CD4-positive, CD25-positive, alpha-beta regulatory T cell (primary cell): ENCODE data around the gene CYBA. TPM values are rescaled to one million over a fixed set of nuclear protein-coding genes. Genes with fewer than 3 reads are reported as not detected.

Experiments
- ATAC-seq, 2 donors: fragments of 150-1000 bp; cut with Tn5 transposase; one replicate each; pipeline ENCODE4 v1.10.0; 2021; ENCODE audit warnings: low read depth in 2 of 2, moderate number of reproducible peaks in 2 of 2, moderate library complexity in 1 of 2
- DNase-seq, 3 donors: peaks; one replicate each; pipeline versions ENCODE4 v3.0.0 to v3.0.0-alpha.2; 2012 to 2022; ENCODE audit warnings: mixed read lengths in 1 of 3
- H3K27ac ChIP-seq: one replicate; pipeline ENCODE4 v1.7.0; 2013; ENCODE audit warnings: mild to moderate bottlenecking, low read length; ENCODE audit not compliant: insufficient read depth, poor library complexity, severe bottlenecking
- H3K27me3 ChIP-seq: one replicate; pipeline ENCODE4 v1.7.0; 2013; ENCODE audit warnings: low read length; ENCODE audit not compliant: control insufficient read depth, insufficient read depth
- H3K36me3 ChIP-seq: one replicate; pipeline ENCODE4 v1.7.0; 2013; ENCODE audit warnings: mild to moderate bottlenecking, low read length, moderate library complexity; ENCODE audit not compliant: control insufficient read depth, insufficient read depth
- H3K4me1 ChIP-seq: 2 replicates; pipeline ENCODE4 v1.7.0; 2013; ENCODE audit warnings: mild to moderate bottlenecking, low read length; ENCODE audit not compliant: insufficient read depth, control insufficient read depth, poor library complexity, severe bottlenecking
- H3K4me3 ChIP-seq: one replicate; pipeline ENCODE4 v1.7.0; 2013; ENCODE audit warnings: low read depth, mild to moderate bottlenecking, low read length, moderate library complexity
- H3K9me3 ChIP-seq, 2 experiments: 1 replicate in 1 of 2; 2 replicates in 1 of 2; pipeline ENCODE4 v1.7.0; 2013; ENCODE audit warnings: low read length in 2 of 2, mild to moderate bottlenecking in 1 of 2, moderate library complexity in 1 of 2; ENCODE audit not compliant: control insufficient read depth in 2 of 2
- H3K27ac Mint-ChIP-seq, 3 donors: one replicate each; pipeline ENCODE4 v1.8.0; 2020 to 2022; ENCODE audit warnings: mild to moderate bottlenecking in 3 of 3, mixed read lengths in 3 of 3, moderate library complexity in 2 of 3
- H3K27me3 Mint-ChIP-seq: one replicate; pipeline ENCODE4 v1.8.0; 2022; ENCODE audit warnings: mild to moderate bottlenecking, mixed read lengths
- H3K36me3 Mint-ChIP-seq: one replicate; pipeline ENCODE4 v1.8.0; 2020; ENCODE audit warnings: mixed read lengths
- H3K4me1 Mint-ChIP-seq, 4 donors: one replicate each; pipeline ENCODE4 v1.8.0; 2020 to 2022; ENCODE audit warnings: mixed read lengths in 4 of 4, mild to moderate bottlenecking in 1 of 4
- H3K4me3 Mint-ChIP-seq, 4 donors: one replicate each; pipeline ENCODE4 v1.8.0; 2020 to 2022; ENCODE audit warnings: mild to moderate bottlenecking in 4 of 4, mixed read lengths in 4 of 4, moderate library complexity in 3 of 4
- H3K9me3 Mint-ChIP-seq, 7 donors: one replicate each; pipeline ENCODE4 v1.8.0; 2020 to 2022; ENCODE audit warnings: mixed read lengths in 7 of 7, mild to moderate bottlenecking in 3 of 7, moderate library complexity in 2 of 7
- polyA plus RNA-seq, 4 donors: library from polyadenylated mRNA; unstranded; fragments of 300-500 nt; fragmentation: Illumina TruSeq; gene quantifications; one replicate each; pipeline ENCODE4 v1.2.3, GENCODE V29; 2021
- total RNA-seq: library from RNA; stranded (reverse); gene quantifications from one replicate; pipeline ENCODE4 v1.2.3, GENCODE V29; 2022

The CYBA gene
- total RNA-seq (351 TPM), polyA plus RNA-seq (100 to 1,000 TPM; 707 to 964 (median 782) TPM)

DNA sequence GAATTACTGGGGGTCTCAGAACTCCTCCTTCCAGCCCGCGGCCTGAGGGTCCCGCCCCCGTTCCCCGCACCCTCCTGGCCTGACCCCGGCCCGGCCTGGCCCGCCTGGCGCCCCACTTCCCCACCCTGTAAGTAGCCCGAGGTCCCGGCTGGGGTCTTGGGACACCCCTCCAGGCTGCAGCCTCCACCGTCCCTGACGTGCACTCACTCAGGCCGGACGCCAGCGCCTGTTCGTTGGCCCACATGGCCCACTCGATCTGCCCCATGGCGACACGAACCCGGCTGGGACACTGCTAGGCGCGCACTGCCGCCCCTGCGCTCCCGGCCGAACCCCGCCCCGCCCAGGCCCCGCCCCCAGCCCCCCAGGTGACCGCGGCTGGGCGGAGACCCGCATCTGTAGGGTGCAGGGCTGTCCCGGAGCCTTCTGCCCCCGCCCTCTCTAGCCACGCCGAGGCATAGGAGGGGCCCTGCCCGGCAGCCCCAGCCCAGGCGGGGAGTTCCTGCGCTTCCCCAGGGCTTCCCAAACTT is at the start of gene CYBA:
Gene CYBA, minus strand, starts transcription at position 305 of the 527 bp plus-strand sequence. Its CDS starts 40 bp downstream, at position 265.
- Mint-ChIP-seq H3K36me3 (peaks cover 9% of the 10 kb centered on the region), H3K4me1 (peaks cover 0 to 26% (median 7%) of the 10 kb centered on the region in 4 donors), H3K4me3 (peak within 1 kb of the TSS; percentile 91 to 97 (median 94)), H3K9me3 (peaks cover 0 to 4% (median 0%) of the 10 kb centered on the region in 7 donors), H3K27ac (peak within 1 kb of the TSS; percentile 38 to 97 (median 92)), H3K27me3 (no peaks in the 10 kb centered on the region)
- DNase-seq (peak; percentile 77 to 89 (median 79)), ATAC-seq (peak; percentile 83 to 85)
- peak within 1 kb of the TSS; percentile 92 for H3K27ac ChIP-seq
- H3K4me1 ChIP-seq: peaks cover 44% of the 10 kb centered on the region
- peak within 1 kb of the TSS; percentile 67 for H3K4me3 ChIP-seq
- no peaks in the 10 kb centered on the region for H3K9me3 ChIP-seq
- H3K27me3 ChIP-seq: no peaks in the 10 kb centered on the region
- H3K36me3 ChIP-seq: no peaks in the 10 kb centered on the region

DNA sequence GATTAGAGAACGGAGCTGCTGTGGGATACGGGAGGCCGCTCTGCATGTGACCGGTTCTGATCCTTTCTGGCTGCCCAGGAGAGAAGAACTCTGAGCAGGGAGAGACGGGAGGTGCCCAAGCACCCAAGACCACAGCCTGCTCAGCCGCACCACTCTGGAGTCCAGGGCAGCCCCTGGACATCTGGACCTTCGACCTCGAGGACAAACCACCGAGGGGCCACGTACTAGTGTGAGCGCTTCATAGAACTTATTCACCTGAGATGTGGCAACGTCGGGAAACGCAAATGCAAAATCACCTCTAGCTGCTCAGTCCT is 49.4 kb upstream of the CYBA start:
- ATAC-seq (no peak), DNase-seq (no peak)
- Histone ChIP-seq H3K36me3 (peaks cover 37% of the 10 kb centered on the region), H3K9me3 (no peaks in the 10 kb centered on the region), H3K4me1 (peaks cover 78% of the 10 kb centered on the region), H3K4me3 (peak overlapping the region; percentile 37), H3K27ac (peak overlapping the region; percentile 92), H3K27me3 (no peaks in the 10 kb centered on the region)
- Mint-ChIP-seq H3K36me3 (peaks cover 8% of the 10 kb centered on the region), H3K4me3 (peak overlapping the region; percentile 94 to 100 (median 96)), H3K27ac (peak overlapping the region; percentile 56 to 96 (median 95)), H3K27me3 (peaks cover 5% of the 10 kb centered on the region), H3K4me1 (peaks cover 0 to 70% (median 23%) of the 10 kb centered on the region in 4 donors), H3K9me3 (peaks cover 0 to 4% (median 0%) of the 10 kb centered on the region in 7 donors)

DNA sequence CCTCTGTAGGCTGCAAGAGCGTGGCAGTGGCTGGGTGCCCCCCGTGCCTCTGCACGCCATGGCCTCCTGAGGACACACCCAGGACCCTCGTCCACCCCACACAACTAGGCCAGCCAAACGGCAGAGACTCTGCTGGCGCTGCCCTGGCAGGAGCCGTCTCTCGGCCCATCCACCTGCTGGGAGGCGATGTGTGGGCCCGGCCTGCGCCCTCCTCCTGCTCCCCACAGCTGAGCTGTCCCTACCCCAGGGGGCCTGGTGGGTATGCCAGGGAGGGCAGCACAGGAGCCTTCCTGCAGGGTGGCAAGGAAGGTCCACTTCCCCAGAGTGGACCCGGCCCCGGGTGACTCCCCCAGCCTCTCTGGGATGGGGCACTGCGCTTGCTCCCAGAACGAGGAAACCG is 48.3 kb upstream of the CYBA start:
- H3K4me1 Mint-ChIP-seq: peaks cover 0 to 67% (median 18%) of the 10 kb centered on the region in 4 donors
- peaks cover 0 to 4% (median 0%) of the 10 kb centered on the region in 7 donors for H3K9me3 Mint-ChIP-seq
- Histone ChIP-seq H3K4me1 (peaks cover 69% of the 10 kb centered on the region), H3K27ac (peak overlapping the region; percentile 92), H3K9me3 (no peaks in the 10 kb centered on the region), H3K27me3 (no peaks in the 10 kb centered on the region), H3K4me3 (no peak overlapping the region), H3K36me3 (peaks cover 37% of the 10 kb centered on the region)
- H3K27ac Mint-ChIP-seq: peak overlapping the region; percentile 60 to 96 (median 95)
- peaks cover 8% of the 10 kb centered on the region for H3K36me3 Mint-ChIP-seq
- DNase-seq: no peak
- H3K4me3 Mint-ChIP-seq: no peak overlapping the region
- no peak for ATAC-seq
- H3K27me3 Mint-ChIP-seq: peaks cover 5% of the 10 kb centered on the region

DNA sequence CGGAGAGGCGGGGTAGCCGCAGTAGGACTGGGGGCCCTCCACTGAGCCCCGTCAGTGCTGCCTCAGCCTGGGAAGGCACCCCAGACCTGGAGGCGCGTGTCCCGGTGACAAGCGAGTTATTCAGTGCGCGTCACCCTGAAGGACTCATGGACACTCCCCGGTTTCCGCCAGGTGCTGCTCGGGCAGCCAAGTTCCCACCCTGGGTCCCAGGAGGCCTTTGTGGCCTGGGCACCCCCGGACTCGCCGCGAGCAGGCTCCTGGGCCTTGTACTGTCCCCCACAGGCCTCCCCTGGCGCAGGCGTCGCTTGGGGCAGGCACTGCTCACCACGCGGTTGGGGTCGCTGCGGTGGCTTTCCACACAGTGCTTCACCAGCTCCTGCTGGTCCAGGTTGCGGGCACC is 47.8 kb upstream of the CYBA start:
- DNase-seq: no peak
- H3K9me3 ChIP-seq: no peaks in the 10 kb centered on the region
- peak overlapping the region in 1 of 3 donors; percentile 52 for H3K27ac Mint-ChIP-seq
- H3K27ac ChIP-seq: peak overlapping the region; percentile 92
- peak overlapping the region; percentile 33 to 71 (median 54) for H3K4me3 Mint-ChIP-seq
- H3K27me3 ChIP-seq: no peaks in the 10 kb centered on the region
- ATAC-seq: no peak
- no peak overlapping the region for H3K4me3 ChIP-seq
- H3K36me3 Mint-ChIP-seq: peaks cover 8% of the 10 kb centered on the region
- peaks cover 0 to 65% (median 15%) of the 10 kb centered on the region in 4 donors for H3K4me1 Mint-ChIP-seq
- peaks cover 5% of the 10 kb centered on the region for H3K27me3 Mint-ChIP-seq
- H3K4me1 ChIP-seq: peaks cover 69% of the 10 kb centered on the region
- peaks cover 0 to 3% (median 0%) of the 10 kb centered on the region in 7 donors for H3K9me3 Mint-ChIP-seq
- peaks cover 37% of the 10 kb centered on the region for H3K36me3 ChIP-seq

DNA sequence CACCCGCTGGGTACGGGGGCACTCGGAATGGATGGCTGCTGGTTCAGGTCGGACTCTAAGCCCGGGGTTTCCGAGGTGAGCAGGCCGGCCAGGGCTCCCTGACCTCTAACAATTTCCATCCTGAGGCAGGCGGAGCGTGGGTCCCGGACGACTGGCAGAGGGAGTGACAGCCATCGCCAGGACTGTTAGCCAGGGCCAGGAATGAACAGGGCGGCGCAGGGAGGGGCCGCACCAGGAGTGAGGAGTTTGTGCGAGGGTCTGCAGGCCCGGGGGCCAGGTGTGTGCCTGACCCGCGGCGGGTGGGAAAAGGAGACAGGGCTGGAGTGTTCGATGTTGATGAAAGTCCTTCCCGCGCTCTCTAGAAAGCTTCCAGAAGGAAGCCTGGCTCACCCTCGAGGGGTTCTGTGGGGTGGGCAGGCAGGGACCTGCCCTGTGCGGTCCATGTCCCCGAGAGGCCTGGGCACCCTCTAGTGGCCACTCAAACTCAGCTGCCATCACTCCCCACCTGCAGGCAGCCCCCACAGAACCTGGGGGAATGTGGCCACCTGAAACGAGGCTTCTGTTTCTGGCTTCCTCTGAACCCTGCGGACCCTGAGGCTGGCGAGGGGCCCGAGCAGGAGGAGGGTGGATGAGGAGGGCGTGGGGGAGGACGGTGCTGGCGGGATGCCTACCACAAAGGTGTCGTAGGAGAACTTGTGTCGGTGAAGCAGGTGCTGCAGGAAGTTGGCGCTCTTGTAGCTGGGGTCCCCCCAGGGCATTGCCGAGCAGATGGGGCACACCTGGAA is 47.2 kb upstream of the CYBA start:
- peaks cover 37% of the 10 kb centered on the region for H3K36me3 ChIP-seq
- no peak overlapping the region for H3K4me3 ChIP-seq

DNA sequence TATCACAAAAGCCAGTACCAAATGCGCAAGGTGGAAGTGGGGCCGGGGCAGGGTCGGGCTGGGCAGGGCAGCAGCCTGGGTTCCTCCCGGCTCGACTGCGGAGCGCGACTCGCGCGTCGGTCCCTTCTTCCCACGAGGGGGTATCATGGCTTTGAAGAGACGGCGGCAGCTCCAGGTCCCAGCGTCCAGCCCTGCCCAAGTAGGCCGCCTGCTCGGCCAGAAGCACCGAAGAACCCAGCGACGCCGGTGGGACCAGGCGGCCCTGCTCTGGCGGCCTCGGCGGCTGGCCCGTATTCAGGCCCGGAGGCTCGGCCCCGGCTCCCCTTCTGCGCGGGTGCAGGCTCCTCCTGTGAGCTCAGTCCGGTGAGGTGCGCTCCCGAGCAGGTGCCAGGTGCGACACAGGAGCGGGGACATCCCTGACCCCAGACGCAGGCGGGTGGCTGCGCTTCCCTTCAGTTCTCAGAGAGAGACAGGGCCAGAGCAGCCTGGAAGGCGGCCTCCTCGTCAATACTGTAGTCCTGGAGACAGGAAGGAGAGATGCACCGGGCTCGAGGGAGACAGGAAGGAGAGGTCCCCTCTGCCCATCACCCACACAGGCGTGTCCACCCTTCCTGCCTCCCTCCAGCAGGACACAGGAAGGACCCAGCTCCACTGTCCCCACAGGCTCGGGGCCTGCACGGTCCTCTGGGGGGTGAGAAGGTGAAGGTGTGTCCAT is 46.4 kb upstream of the CYBA start:
- Histone ChIP-seq H3K4me3 (no peak overlapping the region), H3K9me3 (no peaks in the 10 kb centered on the region), H3K27ac (peak overlapping the region; percentile 5), H3K27me3 (no peaks in the 10 kb centered on the region), H3K36me3 (peaks cover 37% of the 10 kb centered on the region), H3K4me1 (peaks cover 69% of the 10 kb centered on the region)
- Mint-ChIP-seq H3K9me3 (peaks cover 0 to 3% (median 0%) of the 10 kb centered on the region in 7 donors), H3K36me3 (peaks cover 3% of the 10 kb centered on the region), H3K27ac (peak overlapping the region in 2 of 3 donors; percentile 80 to 83), H3K4me3 (peak overlapping the region in 2 of 4 donors; percentile 28 to 71), H3K4me1 (peaks cover 0 to 63% (median 14%) of the 10 kb centered on the region in 4 donors), H3K27me3 (no peaks in the 10 kb centered on the region)
- no peak for DNase-seq
- no peak for ATAC-seq

More for the DNA sequence above, 47.2 kb upstream of the CYBA start:
- Histone ChIP-seq H3K4me1 (peaks cover 69% of the 10 kb centered on the region), H3K27me3 (no peaks in the 10 kb centered on the region), H3K27ac (peak overlapping the region; percentile 92), H3K9me3 (no peaks in the 10 kb centered on the region)
- Mint-ChIP-seq H3K4me3 (peak overlapping the region; percentile 33 to 71 (median 54)), H3K36me3 (peaks cover 8% of the 10 kb centered on the region), H3K27me3 (peaks cover under 1% of the 10 kb centered on the region), H3K9me3 (peaks cover 0 to 3% (median 0%) of the 10 kb centered on the region in 7 donors), H3K27ac (peak overlapping the region in 2 of 3 donors; percentile 80 to 83), H3K4me1 (peaks cover 0 to 63% (median 13%) of the 10 kb centered on the region in 4 donors)
- DNase-seq (peak in 2 of 3 donors; percentile 32 to 40), ATAC-seq (no peak)

DNA sequence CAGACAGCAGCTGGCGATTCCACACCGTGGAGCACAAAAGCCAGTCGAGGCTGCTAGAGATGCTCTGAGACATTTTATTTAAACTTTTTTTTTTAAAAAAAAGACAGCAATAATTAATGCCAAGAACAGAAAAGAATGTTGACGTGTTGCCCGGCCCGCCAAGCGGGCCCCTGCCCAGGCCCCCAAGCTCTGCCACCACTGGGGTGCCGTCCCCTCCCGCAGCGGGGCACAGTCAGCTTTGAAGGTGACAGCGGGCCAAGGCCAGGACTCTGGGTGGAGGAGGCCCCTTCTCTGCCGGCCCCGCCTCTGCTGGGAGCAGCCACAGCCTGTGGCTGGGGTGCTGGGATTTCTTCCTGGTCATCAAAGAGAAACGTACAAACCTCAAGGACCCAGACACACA is 45.6 kb upstream of the CYBA start:
- no peaks in the 10 kb centered on the region for H3K27me3 Mint-ChIP-seq
- DNase-seq: no peak
- H3K4me1 ChIP-seq: peaks cover 69% of the 10 kb centered on the region
- no peaks in the 10 kb centered on the region for H3K9me3 ChIP-seq
- H3K36me3 ChIP-seq: peaks cover 37% of the 10 kb centered on the region
- peaks cover 3% of the 10 kb centered on the region for H3K36me3 Mint-ChIP-seq
- H3K4me3 Mint-ChIP-seq: peak overlapping the region in 1 of 4 donors; percentile 38
- ATAC-seq: no peak
- peaks cover 0 to 63% (median 15%) of the 10 kb centered on the region in 4 donors for H3K4me1 Mint-ChIP-seq
- H3K27ac ChIP-seq: peak overlapping the region; percentile 5
- peaks cover 0 to 2% (median 0%) of the 10 kb centered on the region in 7 donors for H3K9me3 Mint-ChIP-seq
- H3K27ac Mint-ChIP-seq: no peak overlapping the region
- H3K27me3 ChIP-seq: no peaks in the 10 kb centered on the region
- no peak overlapping the region for H3K4me3 ChIP-seq
